Ureter (tissue), 1 donor: ENCODE results near the gene ATP2C1. TPM values are rescaled to one million over a fixed set of nuclear protein-coding genes. Genes with fewer than 3 reads are reported as not detected.
"Not testable (repeated sequence)": the region's sequence is repeated elsewhere in the genome, so short reads cannot be mapped to it uniquely, and the experiment has no call there.

Experiments used
- DNase-seq: peaks from one replicate; pipeline ENCODE4 v3.0.0-alpha.2; 2020; ENCODE audit warnings: low spot score
- total RNA-seq: library from RNA; stranded (reverse); gene quantifications from one replicate; pipeline ENCODE4 v1.2.4, GENCODE V29; 2023
- donor health status: DM: yes; HTN: yes; CAD: no.

ATP2C1 gene
- total RNA-seq, 1 donor from 2014 or later: 86.9 TPM

DNA sequence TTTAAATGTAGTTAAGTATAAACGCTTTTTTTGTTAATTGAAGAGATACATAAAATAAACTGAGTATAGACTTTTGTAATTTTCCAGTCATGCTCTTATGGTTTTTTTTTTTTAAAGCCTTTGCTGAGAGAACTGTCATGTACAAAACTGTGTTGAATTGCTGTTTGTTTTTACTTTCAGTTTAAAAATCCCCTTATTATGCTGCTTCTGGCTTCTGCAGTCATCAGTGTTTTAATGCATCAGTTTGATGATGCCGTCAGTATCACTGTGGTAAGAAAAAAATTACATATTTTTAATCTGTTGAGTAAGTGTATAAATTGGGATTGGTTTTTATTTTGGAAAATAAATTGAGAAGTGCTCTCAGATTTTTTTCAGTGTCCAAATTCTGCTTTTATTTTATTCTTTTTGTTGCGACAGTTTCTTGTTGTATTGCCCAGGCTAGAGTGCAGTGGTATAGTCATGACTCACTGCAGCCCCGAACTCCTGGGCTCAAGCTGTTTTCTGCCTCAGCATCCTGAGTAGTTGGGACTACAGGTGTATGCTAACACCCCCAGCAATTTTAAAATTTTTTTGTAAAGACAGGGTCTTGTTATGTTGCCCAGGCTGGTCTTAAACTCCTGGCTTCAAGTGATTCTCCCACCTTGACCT is 40.7 kb downstream of the ATP2C1 start:
- DNase-seq: no peak

- DNase-seq: no peak
Observed at GRCh38 chr3:130935761-130936492, 42.0 kb downstream of the ATP2C1 start.

GRCh38 chr3:130939753-130940152 is 45.9 kb downstream of the ATP2C1 start:
- DNase-seq: no peak

DNA sequence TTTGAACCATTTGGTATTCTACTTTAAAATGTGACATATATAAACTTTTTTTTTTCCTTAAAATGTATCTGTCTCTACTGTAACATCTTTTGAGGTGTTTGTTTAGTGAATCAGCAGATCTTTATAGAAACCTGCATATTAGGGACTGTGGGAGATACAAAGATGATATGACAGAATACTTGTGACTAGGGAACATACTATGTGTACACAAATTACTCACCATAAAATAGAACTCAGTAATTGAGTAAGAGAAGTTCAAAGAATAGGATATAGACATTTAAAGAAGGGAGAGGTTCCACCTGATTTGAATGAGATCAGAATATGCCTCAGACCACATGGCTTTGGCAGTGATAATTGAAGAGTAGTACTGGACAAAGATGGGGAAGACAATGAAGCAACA is 47.9 kb downstream of the ATP2C1 start:
- DNase-seq: no peak

DNA sequence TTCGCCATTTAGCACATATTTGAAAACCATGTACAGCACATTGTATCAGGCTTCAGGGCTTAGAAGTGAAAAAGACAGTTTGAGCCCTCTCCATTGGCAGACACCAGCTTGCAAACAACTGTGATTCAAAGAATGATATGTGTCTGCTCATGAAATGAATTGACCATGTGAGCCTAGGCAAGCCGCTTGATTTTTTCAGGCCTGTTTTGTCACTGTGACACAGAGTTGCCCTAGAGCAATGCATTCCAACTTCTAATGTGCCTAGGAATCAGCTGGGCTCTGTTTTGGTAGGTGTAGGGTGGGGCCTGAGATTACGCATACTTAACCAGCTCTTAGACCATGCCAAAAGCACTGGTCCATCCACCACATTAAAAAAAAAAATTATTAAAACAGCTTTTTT is 53.0 kb downstream of the ATP2C1 start:
- DNase-seq: no peak

DNA sequence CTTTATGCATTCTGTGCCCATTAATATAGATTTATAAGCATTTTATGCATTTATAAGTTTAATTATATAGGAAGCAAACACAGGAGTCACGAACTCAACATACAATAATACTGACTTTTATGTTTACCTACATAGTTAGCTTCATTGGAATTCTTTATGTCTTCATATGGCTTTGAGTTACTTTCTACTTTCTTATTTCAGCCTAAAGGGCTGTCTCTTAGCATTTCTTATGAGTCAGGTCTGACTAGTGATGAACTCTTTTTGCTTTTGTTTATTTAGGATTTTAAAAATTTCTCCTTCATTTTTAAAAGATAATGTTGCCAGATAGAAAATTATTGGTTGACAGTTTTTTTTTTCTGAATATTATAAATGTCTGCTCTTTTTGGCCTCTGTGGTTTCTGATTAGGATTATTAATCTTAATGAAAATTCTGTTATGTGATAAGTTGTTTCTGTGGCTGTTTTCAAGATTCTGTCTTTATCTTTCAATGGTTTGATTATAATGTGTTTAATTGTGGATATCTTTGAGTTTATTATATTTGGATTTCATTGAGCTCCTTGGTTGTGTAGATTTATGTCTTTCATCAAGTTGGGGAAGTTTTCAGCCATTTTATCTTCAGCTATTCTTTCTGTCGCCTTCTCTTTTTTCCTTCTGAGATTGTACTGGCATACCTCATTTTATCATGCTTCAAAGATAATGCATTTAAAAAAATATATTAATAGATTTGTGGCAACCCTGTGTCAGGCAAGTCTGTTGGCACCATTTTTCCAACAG is 54.3 kb downstream of the ATP2C1 start:
- no peak for DNase-seq

DNA sequence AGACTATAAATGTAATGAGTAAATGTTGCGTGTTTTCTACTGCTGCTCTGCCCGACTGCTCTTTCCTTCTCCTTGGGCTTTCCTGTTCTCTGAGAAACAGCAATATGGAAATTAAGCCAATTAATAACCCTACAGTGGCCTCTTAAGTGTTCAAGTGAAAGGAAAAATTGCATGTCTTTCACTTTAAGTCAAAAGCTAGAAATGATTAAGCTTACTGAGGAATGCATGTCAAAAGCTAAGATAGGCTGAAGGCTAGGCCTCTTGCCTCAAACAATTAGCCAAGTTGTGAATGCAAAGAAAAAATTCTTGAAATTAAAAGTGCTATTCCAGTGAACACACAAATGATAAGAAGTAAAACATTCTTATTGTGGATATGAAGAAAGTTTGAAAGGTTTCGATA is 55.0 kb downstream of the ATP2C1 start:
- no peak for DNase-seq

- DNase-seq: no peak
Observed at GRCh38 chr3:130950124-130950523, 56.2 kb downstream of the ATP2C1 start.

DNA sequence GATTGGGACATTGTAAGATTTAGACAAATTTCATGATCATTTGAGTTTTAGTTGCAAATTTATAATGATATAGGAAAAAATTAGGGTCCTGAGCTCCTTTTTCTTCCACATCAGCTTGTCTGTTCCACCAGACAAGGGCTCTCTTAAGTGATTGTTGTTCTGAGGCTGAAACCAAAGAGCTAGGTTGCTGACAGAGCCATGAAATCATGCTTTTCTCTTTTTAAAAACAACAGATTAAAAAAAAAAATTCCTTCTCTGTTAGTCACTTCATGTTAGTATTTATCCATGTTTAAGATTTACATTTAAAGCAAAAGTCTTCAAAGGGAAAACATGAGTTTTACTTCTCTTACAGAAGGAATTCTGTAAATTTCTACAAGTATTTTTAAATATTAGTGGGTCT is 56.8 kb downstream of the ATP2C1 start:
- DNase-seq: no peak

DNA sequence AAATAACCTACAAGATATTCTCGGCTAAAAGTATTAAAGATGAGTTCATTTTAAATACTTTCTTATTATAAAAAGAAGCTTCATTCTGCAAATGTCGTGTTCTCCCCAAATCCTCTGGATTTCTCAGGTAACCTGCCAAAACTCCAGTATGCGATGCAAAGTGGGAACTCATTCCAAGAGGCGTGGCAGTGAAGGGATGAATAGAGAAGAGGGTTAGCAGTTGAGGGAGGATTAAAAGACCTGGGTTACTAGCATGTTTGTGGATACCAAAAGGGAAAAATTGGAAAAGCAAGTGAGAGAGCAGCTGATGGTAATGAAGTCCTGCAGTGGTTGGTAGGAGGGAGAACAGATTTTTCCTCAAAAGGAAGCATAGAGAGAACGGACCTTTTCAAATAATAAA is 61.6 kb downstream of the ATP2C1 start:
- no peak for DNase-seq

DNA sequence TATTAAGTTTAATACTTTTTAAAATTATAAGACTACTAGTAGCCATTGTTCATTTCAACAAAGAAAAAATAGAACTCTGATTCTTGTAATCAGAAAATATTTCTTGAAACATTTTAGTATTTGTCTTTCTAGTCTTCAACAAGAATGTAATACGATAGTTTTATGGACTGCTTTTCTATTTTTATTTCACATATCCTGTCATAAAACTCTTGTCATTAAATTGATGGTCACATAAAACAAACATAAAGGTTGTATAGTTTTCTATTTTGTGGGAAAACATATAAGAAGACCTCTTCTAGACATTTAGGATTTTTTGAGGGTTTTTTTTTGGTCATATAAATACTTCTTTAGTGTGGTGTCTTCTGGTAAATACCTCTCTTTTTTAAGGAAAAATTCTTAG is 62.4 kb downstream of the ATP2C1 start:
- DNase-seq: no peak

- DNase-seq: no peak
Observed at GRCh38 chr3:130956721-130957120, 62.8 kb downstream of the ATP2C1 start.

DNA sequence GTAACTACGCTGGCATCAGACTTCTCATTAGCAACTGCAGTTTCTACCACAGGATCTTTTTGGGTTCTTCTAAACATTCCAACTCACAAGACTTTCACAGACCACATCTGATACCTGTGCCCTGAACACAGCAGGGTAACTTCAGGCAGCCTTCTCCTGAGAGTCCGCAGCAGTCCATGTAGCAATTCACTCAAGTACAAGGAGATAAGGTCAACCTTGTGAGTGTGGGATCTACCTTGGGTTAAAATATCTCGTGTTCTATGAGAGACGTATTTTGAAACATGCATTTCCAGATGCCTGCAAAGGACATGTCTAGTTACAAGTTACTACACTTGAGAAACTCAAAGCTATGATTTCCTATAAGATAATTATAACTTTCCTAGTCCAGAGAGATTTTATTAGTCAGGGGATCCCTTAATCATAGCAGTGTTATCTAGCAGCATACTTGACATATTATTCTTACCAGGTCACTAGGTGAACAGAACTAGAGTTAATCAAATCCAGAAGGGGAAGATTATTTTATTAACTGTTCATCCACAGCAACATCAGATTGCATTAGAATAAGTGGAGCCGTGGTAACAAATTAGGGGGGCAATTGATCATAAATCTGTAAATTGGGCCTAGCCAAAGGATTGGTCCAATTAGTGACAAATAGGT is 66.4 kb downstream of the ATP2C1 start:
- DNase-seq: no peak

- no peak for DNase-seq
Observed at GRCh38 chr3:130961458-130961857, 67.6 kb downstream of the ATP2C1 start.

GRCh38 chr3:130963444-130963843 is 69.6 kb downstream of the ATP2C1 start:
- DNase-seq: no peak

- no peak for DNase-seq
Observed at GRCh38 chr3:130963878-130964277, 70.0 kb downstream of the ATP2C1 start.

- DNase-seq: no peak
Observed at GRCh38 chr3:130967281-130967680, 73.4 kb downstream of the ATP2C1 start.

GRCh38 chr3:130968221-130968620 is 74.3 kb downstream of the ATP2C1 start:
- no peak for DNase-seq

DNA sequence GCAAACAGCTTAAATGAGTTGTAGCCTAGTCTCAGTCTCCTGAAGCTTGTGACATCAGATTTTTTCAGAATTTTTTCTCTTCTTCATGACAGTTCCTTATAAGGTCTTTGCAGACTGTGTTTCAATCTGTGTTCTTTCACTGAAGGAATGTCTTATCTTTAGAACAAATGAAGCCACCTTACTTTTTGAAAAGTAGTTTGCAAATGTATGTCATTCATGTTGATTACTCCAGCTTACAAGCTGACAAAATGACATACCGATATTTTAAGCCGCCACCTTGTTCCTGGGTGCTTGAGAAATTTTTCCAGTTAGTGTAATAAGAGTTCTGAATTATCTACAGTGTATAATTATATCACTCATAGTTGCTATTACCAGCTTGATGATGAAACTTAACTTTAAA is 75.7 kb downstream of the ATP2C1 start:
- DNase-seq: no peak

DNA sequence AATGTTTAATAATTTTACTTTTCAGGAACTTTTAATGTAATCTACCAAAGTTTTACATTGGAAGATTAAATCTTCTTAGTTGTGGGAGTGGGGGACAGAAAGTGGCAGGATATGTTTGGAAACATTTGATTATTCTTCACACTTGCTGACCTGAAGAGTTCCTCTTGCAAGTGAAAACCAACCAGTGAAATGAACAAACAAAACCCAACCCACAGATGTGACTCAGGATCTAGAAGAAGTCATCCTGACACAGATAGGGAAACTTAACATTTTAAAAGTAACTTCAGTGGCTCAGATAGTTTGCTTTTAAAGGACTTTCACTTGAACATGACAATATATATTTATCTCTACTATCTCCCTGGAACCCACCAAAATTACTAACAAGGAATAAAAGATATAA is 77.3 kb downstream of the ATP2C1 start:
- DNase-seq: no peak

DNA sequence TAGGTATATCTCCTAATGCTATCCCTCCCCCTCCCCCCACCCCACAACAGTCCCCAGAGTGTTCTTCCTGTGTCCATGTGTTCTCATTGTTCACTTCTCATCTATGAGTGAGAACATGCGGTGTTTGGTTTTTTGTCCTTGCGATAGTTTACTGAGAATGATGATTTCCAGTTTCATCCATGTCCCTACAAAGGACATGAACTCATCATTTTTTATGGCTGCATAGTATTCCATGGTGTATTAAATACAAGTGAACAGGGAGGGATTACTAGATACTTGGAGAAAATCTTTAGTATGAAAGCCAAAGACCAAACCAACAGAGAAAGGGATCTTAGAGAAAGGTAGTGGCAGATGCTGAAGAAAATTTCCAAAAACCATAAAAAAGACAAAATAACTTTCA is 78.7 kb downstream of the ATP2C1 start:
- not testable (repeated sequence) for DNase-seq

- DNase-seq: no peak
Observed at GRCh38 chr3:130973406-130973805, 79.5 kb downstream of the ATP2C1 start.
